ENCODE data around the gene COL5A1.

GRCh38 chr9:134704498-134704897, 62.9 kb downstream of the COL5A1 start:
- TF ChIP-seq ZFP30 (CRISPR knock-in tag; IDR thresholded peaks at IDR 0.05), result no peak
- no peak for TF ChIP-seq TCF4 (CRISPR knock-in tag; IDR thresholded peaks at IDR 0.05; ENCODE audit: borderline replicate concordance)
- TF ChIP-seq PATZ1 (CRISPR knock-in tag; IDR thresholded peaks at IDR 0.05; ENCODE audit: borderline replicate concordance), result no peak
- no peak for TF ChIP-seq TSHZ2 (CRISPR knock-in tag; IDR thresholded peaks at IDR 0.05)
- TF ChIP-seq ZNF70 (CRISPR knock-in tag; IDR thresholded peaks at IDR 0.05), result no peak
- TF ChIP-seq ESRRG (CRISPR knock-in tag; IDR thresholded peaks at IDR 0.05), result no peak
- no peak for TF ChIP-seq PPARA (CRISPR knock-in tag; IDR thresholded peaks at IDR 0.05; ENCODE audit: borderline replicate concordance)
- TF ChIP-seq ZC3H10 (CRISPR knock-in tag; IDR thresholded peaks at IDR 0.05), result no peak

All from SK-N-SH treated with all-trans-retinoic acid at 6 μM for 48 hours (cell line).